HEK293 (cell line): ENCODE measurements around the gene STT3A.

Experiments used
- CTCF ChIA-PET: fragments of 350-600 bp; formaldehyde crosslinking; extraction: SDS; loops from one replicate; lab custom pipeline; 2021; ENCODE audit warnings: antibody characterized with exemption; lab: Yijun Ruan, JAX
- POLR2A ChIA-PET: fragments of 300-600 bp; formaldehyde crosslinking; extraction: SDS; loops from one replicate; lab custom pipeline; 2020; ENCODE audit warnings: antibody characterized with exemption, inconsistent platforms; lab: Yijun Ruan, JAX
- H3K27ac ChIP-seq: fragments of 200-500 bp; sonication (Bioruptor generic); 2 replicates; pipeline ENCODE4 v1.5.1; 2014; ENCODE audit warnings: low read depth, low read length, control low read depth, inconsistent platforms; ENCODE audit errors: extremely low read depth
- H3K36me3 ChIP-seq, 2 experiments: fragments of 200-500 bp in 1 of 2; sonication (Bioruptor generic) in 1 of 2; 1 replicate in 1 of 2; 2 replicates in 1 of 2; pipeline ENCODE4 v1.5.1; 2014 to 2017; ENCODE audit warnings: inconsistent platforms in 2 of 2, low read length in 2 of 2; ENCODE audit not compliant: control insufficient read depth in 2 of 2, insufficient read depth in 1 of 2
- H3K4me1 ChIP-seq: fragments of 200-500 bp; sonication (Bioruptor generic); 2 replicates; pipeline ENCODE4 v1.5.1; 2014; ENCODE audit warnings: mild to moderate bottlenecking, low read length, inconsistent platforms; ENCODE audit not compliant: control insufficient read depth, insufficient read depth
- H3K4me3 ChIP-seq: 2 replicates; pipeline ENCODE4 v1.5.1; 2011; ENCODE audit warnings: low read depth, mild to moderate bottlenecking, control low read depth, low read length, moderate library complexity
- H3K9me3 ChIP-seq: fragments of 200-500 bp; sonication (Bioruptor generic); 2 replicates; pipeline ENCODE4 v1.5.1; 2014; ENCODE audit warnings: low read depth, low read length, inconsistent platforms; ENCODE audit not compliant: control insufficient read depth, insufficient read depth
- BCL11A ChIP-seq: fragments of 450-650 bp; formaldehyde crosslinking; IDR thresholded peaks from 2 replicates; pipeline ENCODE4 v1.5.1; 2016; ENCODE audit warnings: low read depth, missing biosample characterization, missing genetic modification characterization
- HOXC10 ChIP-seq: sonication (generic); formaldehyde crosslinking; IDR thresholded peaks from 2 replicates; pipeline ENCODE4 v1.8.1; 2023; ENCODE audit warnings: mild to moderate bottlenecking, missing genetic modification reagents
- KLF10 ChIP-seq: fragments of 450-650 bp; IDR thresholded peaks from 2 replicates; pipeline ENCODE4 v1.5.1; 2018; ENCODE audit warnings: missing biosample characterization, mild to moderate bottlenecking, missing genetic modification characterization
- ZFP69B ChIP-seq: fragments of 450-650 bp; formaldehyde crosslinking; IDR thresholded peaks from 2 replicates; pipeline ENCODE4 v1.5.1; 2016; ENCODE audit warnings: missing biosample characterization, missing genetic modification characterization
- ZNF221 ChIP-seq: fragments of 450-650 bp; formaldehyde crosslinking; IDR thresholded peaks from 2 replicates; pipeline ENCODE4 v1.5.1; 2017; ENCODE audit warnings: missing biosample characterization, missing genetic modification characterization, borderline replicate concordance
- ZNF521 ChIP-seq: fragments of 450-650 bp; formaldehyde crosslinking; IDR thresholded peaks from 2 replicates; pipeline ENCODE4 v1.5.1; 2017; ENCODE audit warnings: missing biosample characterization, mild to moderate bottlenecking, missing genetic modification characterization
- TF ChIP-seq, protein P1 (sequence below): fragments of 450-650 bp; formaldehyde crosslinking; IDR thresholded peaks from 2 replicates; pipeline ENCODE4 v1.5.1; 2016; ENCODE audit warnings: missing biosample characterization, missing genetic modification characterization
- TF ChIP-seq, protein P2 (sequence below): fragments of 450-650 bp; formaldehyde crosslinking; IDR thresholded peaks from 2 replicates; pipeline ENCODE4 v1.5.1; 2016; ENCODE audit warnings: missing biosample characterization, missing genetic modification characterization
- TF ChIP-seq, protein P3 (sequence below): fragments of 450-650 bp; formaldehyde crosslinking; IDR thresholded peaks from 2 replicates; pipeline ENCODE4 v1.5.1; 2016; ENCODE audit warnings: missing biosample characterization, missing genetic modification characterization, borderline replicate concordance
- TF ChIP-seq, protein P4 (sequence below): fragments of 450-650 bp; formaldehyde crosslinking; IDR thresholded peaks from 2 replicates; pipeline ENCODE4 v1.5.1; 2016; ENCODE audit warnings: missing biosample characterization, missing genetic modification characterization
- TF ChIP-seq, protein P5 (sequence below): fragments of 450-650 bp; formaldehyde crosslinking; IDR thresholded peaks from 2 replicates; pipeline ENCODE4 v1.5.1; 2016; ENCODE audit warnings: missing biosample characterization, missing genetic modification characterization, low read depth
- TF ChIP-seq, protein P6 (sequence below): fragments of 450-650 bp; formaldehyde crosslinking; conservative IDR thresholded peaks from 2 replicates; pipeline ENCODE4 v1.5.1; 2016; ENCODE audit warnings: low read depth, missing biosample characterization, missing genetic modification characterization
- TF ChIP-seq, protein P7 (sequence below): fragments of 450-650 bp; formaldehyde crosslinking; IDR thresholded peaks from 2 replicates; pipeline ENCODE4 v1.5.1; 2016; ENCODE audit warnings: missing biosample characterization, missing genetic modification characterization, borderline replicate concordance

The STT3A gene

DNA sequence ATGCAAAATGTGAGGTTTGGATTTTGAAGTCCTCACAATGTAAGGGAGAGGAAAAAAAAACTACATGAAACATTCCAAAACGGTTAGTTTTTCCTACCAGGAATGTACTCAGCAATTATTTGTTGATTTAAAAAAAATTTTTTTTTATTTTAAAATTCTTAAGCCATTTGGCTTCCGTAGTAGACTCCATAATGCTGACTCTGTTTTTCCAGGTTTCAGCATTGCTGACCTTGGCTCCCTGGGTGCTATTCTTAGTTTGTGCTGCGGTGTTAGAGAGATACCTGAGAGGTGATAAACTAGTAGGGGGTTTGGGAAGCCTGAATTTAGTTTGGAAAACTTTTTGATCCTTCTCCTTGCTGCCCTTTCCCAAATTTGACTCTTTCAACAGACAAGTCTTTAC, 10.6 kb downstream of the STT3A start:
- Histone ChIP-seq H3K9me3 (no peaks in the 10 kb centered on the region), H3K4me3 (no peak overlapping the region), H3K27ac (no peak overlapping the region), H3K36me3 (peaks cover 49 to 92% of the 10 kb centered on the region in 2 experiments), H3K4me1 (no peaks in the 10 kb centered on the region)
- CTCF ChIA-PET, result interaction anchor here (0.7 kb wide), 1 partner anchor 272 kb away, joined by 4 read pairs; no protein-coding TSS in a partner anchor
- POLR2A ChIA-PET, result interaction anchor here (1.0 kb wide), 1 partner anchor 17 kb away, joined by 4 read pairs; no protein-coding TSS in a partner anchor
- TF ChIP-seq, protein P1, sequence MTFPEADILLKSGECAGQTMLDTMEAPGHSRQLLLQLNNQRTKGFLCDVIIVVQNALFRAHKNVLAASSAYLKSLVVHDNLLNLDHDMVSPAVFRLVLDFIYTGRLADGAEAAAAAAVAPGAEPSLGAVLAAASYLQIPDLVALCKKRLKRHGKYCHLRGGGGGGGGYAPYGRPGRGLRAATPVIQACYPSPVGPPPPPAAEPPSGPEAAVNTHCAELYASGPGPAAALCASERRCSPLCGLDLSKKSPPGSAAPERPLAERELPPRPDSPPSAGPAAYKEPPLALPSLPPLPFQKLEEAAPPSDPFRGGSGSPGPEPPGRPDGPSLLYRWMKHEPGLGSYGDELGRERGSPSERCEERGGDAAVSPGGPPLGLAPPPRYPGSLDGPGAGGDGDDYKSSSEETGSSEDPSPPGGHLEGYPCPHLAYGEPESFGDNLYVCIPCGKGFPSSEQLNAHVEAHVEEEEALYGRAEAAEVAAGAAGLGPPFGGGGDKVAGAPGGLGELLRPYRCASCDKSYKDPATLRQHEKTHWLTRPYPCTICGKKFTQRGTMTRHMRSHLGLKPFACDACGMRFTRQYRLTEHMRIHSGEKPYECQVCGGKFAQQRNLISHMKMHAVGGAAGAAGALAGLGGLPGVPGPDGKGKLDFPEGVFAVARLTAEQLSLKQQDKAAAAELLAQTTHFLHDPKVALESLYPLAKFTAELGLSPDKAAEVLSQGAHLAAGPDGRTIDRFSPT (tag by site-specific recombination), result no peak
- TF ChIP-seq HOXC10 (no peak), BCL11A (tag by site-specific recombination) (no peak), ZNF521 (tag by site-specific recombination) (no peak), ZNF221 (no peak), ZFP69B (tag by site-specific recombination) (no peak), KLF10 (no peak)
- TF ChIP-seq, protein P2, sequence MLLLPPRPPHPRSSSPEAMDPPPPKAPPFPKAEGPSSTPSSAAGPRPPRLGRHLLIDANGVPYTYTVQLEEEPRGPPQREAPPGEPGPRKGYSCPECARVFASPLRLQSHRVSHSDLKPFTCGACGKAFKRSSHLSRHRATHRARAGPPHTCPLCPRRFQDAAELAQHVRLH (tag by site-specific recombination), result no peak
- TF ChIP-seq, protein P3, sequence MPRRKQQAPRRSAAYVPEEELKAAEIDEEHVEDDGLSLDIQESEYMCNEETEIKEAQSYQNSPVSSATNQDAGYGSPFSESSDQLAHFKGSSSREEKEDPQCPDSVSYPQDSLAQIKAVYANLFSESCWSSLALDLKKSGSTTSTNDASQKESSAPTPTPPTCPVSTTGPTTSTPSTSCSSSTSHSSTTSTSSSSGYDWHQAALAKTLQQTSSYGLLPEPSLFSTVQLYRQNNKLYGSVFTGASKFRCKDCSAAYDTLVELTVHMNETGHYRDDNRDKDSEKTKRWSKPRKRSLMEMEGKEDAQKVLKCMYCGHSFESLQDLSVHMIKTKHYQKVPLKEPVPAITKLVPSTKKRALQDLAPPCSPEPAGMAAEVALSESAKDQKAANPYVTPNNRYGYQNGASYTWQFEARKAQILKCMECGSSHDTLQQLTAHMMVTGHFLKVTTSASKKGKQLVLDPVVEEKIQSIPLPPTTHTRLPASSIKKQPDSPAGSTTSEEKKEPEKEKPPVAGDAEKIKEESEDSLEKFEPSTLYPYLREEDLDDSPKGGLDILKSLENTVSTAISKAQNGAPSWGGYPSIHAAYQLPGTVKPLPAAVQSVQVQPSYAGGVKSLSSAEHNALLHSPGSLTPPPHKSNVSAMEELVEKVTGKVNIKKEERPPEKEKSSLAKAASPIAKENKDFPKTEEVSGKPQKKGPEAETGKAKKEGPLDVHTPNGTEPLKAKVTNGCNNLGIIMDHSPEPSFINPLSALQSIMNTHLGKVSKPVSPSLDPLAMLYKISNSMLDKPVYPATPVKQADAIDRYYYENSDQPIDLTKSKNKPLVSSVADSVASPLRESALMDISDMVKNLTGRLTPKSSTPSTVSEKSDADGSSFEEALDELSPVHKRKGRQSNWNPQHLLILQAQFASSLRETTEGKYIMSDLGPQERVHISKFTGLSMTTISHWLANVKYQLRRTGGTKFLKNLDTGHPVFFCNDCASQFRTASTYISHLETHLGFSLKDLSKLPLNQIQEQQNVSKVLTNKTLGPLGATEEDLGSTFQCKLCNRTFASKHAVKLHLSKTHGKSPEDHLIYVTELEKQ, result no peak
- TF ChIP-seq, protein P4, sequence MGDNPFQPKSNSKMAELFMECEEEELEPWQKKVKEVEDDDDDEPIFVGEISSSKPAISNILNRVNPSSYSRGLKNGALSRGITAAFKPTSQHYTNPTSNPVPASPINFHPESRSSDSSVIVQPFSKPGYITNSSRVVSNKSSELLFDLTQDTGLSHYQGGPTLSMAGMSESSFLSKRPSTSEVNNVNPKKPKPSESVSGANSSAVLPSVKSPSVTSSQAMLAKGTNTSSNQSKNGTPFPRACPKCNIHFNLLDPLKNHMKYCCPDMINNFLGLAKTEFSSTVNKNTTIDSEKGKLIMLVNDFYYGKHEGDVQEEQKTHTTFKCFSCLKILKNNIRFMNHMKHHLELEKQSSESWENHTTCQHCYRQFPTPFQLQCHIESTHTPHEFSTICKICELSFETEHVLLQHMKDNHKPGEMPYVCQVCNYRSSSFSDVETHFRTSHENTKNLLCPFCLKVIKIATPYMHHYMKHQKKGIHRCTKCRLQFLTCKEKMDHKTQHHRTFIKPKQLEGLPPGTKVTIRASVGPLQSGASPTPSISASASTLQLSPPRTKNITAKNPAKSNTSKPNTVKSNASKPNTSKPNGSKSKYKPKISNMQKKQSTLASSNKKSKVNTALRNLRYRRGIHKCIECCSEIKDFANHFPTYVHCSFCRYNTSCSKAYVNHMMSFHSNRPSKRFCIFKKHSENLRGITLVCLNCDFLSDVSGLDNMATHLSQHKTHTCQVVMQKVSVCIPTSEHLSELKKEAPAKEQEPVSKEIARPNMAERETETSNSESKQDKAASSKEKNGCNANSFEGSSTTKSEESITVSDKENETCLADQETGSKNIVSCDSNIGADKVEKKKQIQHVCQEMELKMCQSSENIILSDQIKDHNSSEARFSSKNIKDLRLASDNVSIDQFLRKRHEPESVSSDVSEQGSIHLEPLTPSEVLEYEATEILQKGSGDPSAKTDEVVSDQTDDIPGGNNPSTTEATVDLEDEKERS, result no peak
- TF ChIP-seq, protein P5, sequence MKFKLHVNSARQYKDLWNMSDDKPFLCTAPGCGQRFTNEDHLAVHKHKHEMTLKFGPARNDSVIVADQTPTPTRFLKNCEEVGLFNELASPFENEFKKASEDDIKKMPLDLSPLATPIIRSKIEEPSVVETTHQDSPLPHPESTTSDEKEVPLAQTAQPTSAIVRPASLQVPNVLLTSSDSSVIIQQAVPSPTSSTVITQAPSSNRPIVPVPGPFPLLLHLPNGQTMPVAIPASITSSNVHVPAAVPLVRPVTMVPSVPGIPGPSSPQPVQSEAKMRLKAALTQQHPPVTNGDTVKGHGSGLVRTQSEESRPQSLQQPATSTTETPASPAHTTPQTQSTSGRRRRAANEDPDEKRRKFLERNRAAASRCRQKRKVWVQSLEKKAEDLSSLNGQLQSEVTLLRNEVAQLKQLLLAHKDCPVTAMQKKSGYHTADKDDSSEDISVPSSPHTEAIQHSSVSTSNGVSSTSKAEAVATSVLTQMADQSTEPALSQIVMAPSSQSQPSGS (tag by site-specific recombination), result no peak
- TF ChIP-seq, protein P6, sequence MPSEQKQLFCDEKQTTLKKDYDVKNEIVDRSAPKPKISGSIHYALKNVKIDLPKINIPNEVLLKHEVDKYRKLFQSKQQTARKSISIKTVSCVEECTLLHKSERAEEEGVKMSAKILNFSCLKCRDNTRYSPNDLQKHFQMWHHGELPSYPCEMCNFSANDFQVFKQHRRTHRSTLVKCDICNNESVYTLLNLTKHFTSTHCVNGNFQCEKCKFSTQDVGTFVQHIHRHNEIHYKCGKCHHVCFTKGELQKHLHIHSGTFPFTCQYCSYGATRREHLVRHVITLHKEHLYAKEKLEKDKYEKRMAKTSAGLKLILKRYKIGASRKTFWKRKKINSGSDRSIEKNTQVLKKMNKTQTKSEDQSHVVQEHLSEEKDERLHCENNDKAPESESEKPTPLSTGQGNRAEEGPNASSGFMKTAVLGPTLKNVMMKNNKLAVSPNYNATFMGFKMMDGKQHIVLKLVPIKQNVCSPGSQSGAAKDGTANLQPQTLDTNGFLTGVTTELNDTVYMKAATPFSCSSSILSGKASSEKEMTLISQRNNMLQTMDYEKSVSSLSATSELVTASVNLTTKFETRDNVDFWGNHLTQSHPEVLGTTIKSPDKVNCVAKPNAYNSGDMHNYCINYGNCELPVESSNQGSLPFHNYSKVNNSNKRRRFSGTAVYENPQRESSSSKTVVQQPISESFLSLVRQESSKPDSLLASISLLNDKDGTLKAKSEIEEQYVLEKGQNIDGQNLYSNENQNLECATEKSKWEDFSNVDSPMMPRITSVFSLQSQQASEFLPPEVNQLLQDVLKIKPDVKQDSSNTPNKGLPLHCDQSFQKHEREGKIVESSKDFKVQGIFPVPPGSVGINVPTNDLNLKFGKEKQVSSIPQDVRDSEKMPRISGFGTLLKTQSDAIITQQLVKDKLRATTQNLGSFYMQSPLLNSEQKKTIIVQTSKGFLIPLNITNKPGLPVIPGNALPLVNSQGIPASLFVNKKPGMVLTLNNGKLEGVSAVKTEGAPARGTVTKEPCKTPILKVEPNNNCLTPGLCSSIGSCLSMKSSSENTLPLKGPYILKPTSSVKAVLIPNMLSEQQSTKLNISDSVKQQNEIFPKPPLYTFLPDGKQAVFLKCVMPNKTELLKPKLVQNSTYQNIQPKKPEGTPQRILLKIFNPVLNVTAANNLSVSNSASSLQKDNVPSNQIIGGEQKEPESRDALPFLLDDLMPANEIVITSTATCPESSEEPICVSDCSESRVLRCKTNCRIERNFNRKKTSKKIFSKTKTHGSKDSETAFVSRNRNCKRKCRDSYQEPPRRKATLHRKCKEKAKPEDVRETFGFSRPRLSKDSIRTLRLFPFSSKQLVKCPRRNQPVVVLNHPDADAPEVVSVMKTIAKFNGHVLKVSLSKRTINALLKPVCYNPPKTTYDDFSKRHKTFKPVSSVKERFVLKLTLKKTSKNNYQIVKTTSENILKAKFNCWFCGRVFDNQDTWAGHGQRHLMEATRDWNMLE, result no peak
- TF ChIP-seq, protein P7, sequence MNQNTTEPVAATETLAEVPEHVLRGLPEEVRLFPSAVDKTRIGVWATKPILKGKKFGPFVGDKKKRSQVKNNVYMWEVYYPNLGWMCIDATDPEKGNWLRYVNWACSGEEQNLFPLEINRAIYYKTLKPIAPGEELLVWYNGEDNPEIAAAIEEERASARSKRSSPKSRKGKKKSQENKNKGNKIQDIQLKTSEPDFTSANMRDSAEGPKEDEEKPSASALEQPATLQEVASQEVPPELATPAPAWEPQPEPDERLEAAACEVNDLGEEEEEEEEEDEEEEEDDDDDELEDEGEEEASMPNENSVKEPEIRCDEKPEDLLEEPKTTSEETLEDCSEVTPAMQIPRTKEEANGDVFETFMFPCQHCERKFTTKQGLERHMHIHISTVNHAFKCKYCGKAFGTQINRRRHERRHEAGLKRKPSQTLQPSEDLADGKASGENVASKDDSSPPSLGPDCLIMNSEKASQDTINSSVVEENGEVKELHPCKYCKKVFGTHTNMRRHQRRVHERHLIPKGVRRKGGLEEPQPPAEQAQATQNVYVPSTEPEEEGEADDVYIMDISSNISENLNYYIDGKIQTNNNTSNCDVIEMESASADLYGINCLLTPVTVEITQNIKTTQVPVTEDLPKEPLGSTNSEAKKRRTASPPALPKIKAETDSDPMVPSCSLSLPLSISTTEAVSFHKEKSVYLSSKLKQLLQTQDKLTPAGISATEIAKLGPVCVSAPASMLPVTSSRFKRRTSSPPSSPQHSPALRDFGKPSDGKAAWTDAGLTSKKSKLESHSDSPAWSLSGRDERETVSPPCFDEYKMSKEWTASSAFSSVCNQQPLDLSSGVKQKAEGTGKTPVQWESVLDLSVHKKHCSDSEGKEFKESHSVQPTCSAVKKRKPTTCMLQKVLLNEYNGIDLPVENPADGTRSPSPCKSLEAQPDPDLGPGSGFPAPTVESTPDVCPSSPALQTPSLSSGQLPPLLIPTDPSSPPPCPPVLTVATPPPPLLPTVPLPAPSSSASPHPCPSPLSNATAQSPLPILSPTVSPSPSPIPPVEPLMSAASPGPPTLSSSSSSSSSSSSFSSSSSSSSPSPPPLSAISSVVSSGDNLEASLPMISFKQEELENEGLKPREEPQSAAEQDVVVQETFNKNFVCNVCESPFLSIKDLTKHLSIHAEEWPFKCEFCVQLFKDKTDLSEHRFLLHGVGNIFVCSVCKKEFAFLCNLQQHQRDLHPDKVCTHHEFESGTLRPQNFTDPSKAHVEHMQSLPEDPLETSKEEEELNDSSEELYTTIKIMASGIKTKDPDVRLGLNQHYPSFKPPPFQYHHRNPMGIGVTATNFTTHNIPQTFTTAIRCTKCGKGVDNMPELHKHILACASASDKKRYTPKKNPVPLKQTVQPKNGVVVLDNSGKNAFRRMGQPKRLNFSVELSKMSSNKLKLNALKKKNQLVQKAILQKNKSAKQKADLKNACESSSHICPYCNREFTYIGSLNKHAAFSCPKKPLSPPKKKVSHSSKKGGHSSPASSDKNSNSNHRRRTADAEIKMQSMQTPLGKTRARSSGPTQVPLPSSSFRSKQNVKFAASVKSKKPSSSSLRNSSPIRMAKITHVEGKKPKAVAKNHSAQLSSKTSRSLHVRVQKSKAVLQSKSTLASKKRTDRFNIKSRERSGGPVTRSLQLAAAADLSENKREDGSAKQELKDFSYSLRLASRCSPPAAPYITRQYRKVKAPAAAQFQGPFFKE (tag by site-specific recombination), result no peak
